ENCODE measurements around the gene OR2AG1. TPM values are rescaled to one million over a fixed set of nuclear protein-coding genes. Genes with fewer than 3 reads are reported as not detected.

OR2AG1 gene, protein sequence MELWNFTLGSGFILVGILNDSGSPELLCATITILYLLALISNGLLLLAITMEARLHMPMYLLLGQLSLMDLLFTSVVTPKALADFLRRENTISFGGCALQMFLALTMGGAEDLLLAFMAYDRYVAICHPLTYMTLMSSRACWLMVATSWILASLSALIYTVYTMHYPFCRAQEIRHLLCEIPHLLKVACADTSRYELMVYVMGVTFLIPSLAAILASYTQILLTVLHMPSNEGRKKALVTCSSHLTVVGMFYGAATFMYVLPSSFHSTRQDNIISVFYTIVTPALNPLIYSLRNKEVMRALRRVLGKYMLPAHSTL
- not detected in 5 replicates for total RNA-seq (2022; extraction: Qiagen RNA extraction; ENCODE audit: low read depth)

DNA sequence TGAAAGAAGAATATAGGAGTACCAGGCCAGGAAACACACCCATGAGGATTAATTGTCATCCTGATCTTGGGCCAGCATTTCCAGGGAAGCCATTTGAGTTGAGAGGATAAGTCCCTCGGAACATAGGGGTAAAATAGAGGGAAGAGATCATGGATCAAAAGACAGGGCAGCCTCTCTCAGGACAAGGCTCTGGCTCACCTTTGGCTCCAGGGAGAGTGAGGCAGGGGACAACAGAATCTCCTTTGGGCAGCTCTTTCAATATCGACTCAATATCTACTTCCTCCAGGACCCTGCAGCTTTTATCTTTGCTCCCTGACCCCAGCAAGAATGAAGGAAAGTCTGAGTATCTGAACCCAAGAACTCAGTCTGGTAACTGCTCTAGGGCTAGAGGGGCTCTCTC is at the start of gene OR2AG1:
Gene OR2AG1 (plus strand): TSS at position 301 of the 400 bp plus-strand sequence. CDS start 2,018 bp downstream, outside the sequence.

GRCh38 chr11:6771926-6772893 is 10.6 kb upstream of the OR2AG1 start, which contains the start of gene OR2AG2:
Gene OR2AG2 (minus strand): TSS chr11:6771976. CDS start chr11:6768957, 3,019 bp downstream.

DNA sequence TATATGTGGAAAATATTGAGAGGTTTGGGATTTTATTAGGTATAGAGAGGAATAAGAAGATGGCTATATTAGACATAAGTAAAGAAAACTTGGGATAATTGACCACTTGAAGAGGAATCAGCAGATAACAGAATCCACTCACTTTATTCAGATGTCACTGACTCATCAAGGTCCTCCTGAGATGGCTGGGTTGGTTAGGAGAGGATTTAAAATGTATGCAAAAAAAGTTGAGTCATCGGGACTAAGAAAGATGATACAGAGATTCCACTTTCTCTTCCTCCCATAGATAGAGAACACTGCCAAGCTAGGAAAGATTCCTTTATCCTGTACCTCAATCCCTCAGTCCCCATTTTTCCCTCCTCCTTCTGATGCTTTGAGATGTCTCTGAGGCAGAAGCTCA is 16.6 kb downstream of the OR2AG1 start, which contains the start of gene OR6A2:
Gene OR6A2 (minus strand): TSS at position 288 of the 400 bp plus-strand sequence. CDS start 3,981 bp downstream, outside the sequence.

Other genes with a start within 250 kb of the OR2AG1 start
- 27.9 to 37.6 TPM (median 34.3 TPM) in 5 replicates for gene RRP8, start 179.4 kb upstream of the OR2AG1 start, total RNA-seq (2022; extraction: Qiagen RNA extraction; ENCODE audit: low read depth)
- gene ILK, start 179.2 kb upstream of the OR2AG1 start, total RNA-seq (2022; extraction: Qiagen RNA extraction; ENCODE audit: low read depth) = 105 to 120 TPM (median 114 TPM) in 5 replicates
- gene TAF10, start 170.8 kb upstream of the OR2AG1 start, total RNA-seq (2022; extraction: Qiagen RNA extraction; ENCODE audit: low read depth) = 189 to 236 TPM (median 228 TPM) in 5 replicates
- gene TPP1, start 163.6 kb upstream of the OR2AG1 start, total RNA-seq (2022; extraction: Qiagen RNA extraction; ENCODE audit: low read depth) = 45.1 to 54.1 TPM (median 49.2 TPM) in 5 replicates
- gene DCHS1, start 127.2 kb upstream of the OR2AG1 start, total RNA-seq (2022; extraction: Qiagen RNA extraction; ENCODE audit: low read depth) = 0.11 to 0.16 TPM (median 0.14 TPM) in 5 replicates
- 96.4 to 125 TPM (median 98.2 TPM) in 5 replicates for gene MRPL17, start 99.7 kb upstream of the OR2AG1 start, total RNA-seq (2022; extraction: Qiagen RNA extraction; ENCODE audit: low read depth)
- gene OR2AG2, start 11.0 kb upstream of the OR2AG1 start, total RNA-seq (2022; extraction: Qiagen RNA extraction; ENCODE audit: low read depth) = 0.05 to 0.09 TPM (median 0.06 TPM) in 3 of 5 replicates, not detected in the others
- gene OR6A2, start 16.7 kb downstream of the OR2AG1 start, total RNA-seq (2022; extraction: Qiagen RNA extraction; ENCODE audit: low read depth) = not detected in 5 replicates
- gene OR10A5, start 62.7 kb downstream of the OR2AG1 start, total RNA-seq (2022; extraction: Qiagen RNA extraction; ENCODE audit: low read depth) = not detected in 5 replicates
- gene OR10A2, start 80.0 kb downstream of the OR2AG1 start, total RNA-seq (2022; extraction: Qiagen RNA extraction; ENCODE audit: low read depth) = not detected in 5 replicates
- not detected in 5 replicates for gene OR10A4, start 93.6 kb downstream of the OR2AG1 start, total RNA-seq (2022; extraction: Qiagen RNA extraction; ENCODE audit: low read depth)
- gene OR2D2, start 109.5 kb downstream of the OR2AG1 start, total RNA-seq (2022; extraction: Qiagen RNA extraction; ENCODE audit: low read depth) = not detected in 5 replicates
- not detected in 5 replicates for gene OR2D3, start 138.0 kb downstream of the OR2AG1 start, total RNA-seq (2022; extraction: Qiagen RNA extraction; ENCODE audit: low read depth)
- 1.0 to 1.5 TPM (median 1.3 TPM) in 5 replicates for gene ZNF215, start 143.4 kb downstream of the OR2AG1 start, total RNA-seq (2022; extraction: Qiagen RNA extraction; ENCODE audit: low read depth)
- 0.53 to 1.9 TPM (median 0.95 TPM) in 5 replicates for gene ZNF214, start 237.3 kb downstream of the OR2AG1 start, total RNA-seq (2022; extraction: Qiagen RNA extraction; ENCODE audit: low read depth)
- gene NLRP14, start 237.5 kb downstream of the OR2AG1 start, total RNA-seq (2022; extraction: Qiagen RNA extraction; ENCODE audit: low read depth) = not detected in 5 replicates